ENCODE measurements around the gene AMOTL2.

The AMOTL2 gene

DNA sequence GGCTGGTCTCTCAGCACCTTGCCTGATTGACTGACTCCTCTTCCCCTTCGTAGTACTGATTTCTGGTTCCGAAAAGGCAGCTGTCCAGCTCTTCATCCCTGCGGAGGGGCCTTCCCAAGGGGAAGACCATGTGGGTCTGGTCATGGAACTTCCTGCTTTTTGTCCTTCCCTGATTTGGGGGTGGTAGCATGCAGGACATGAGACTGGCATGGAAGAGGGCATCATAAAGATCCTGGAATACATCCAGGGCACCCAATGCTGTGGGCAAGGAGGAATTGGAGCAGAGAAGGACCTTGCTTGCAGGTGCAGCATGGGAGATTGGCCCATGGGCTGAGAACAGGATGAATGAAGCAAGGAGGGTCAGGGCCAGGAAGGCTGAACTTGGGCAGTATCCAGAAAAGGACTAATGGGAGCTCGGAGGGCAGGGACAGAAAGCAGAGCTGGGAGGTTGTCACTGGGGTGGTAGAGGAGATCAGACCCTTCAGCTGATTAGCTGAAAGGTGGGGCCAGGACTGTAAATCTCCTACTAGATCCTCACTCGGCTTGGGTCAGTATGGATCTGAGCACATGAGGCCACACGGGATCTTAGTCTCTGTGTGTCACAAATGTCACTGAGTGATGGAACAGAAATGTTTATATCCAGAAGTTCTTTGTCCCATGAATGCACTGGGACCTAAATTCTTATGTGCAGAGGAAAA lies 59.5 kb downstream of the AMOTL2 start:
- no peak for TF ChIP-seq FOXP2 (optimal IDR thresholded peaks at IDR 0.05; ENCODE audit: borderline replicate concordance, extremely low read depth, extremely low read length, insufficient read depth)
- TF ChIP-seq, protein P1, sequence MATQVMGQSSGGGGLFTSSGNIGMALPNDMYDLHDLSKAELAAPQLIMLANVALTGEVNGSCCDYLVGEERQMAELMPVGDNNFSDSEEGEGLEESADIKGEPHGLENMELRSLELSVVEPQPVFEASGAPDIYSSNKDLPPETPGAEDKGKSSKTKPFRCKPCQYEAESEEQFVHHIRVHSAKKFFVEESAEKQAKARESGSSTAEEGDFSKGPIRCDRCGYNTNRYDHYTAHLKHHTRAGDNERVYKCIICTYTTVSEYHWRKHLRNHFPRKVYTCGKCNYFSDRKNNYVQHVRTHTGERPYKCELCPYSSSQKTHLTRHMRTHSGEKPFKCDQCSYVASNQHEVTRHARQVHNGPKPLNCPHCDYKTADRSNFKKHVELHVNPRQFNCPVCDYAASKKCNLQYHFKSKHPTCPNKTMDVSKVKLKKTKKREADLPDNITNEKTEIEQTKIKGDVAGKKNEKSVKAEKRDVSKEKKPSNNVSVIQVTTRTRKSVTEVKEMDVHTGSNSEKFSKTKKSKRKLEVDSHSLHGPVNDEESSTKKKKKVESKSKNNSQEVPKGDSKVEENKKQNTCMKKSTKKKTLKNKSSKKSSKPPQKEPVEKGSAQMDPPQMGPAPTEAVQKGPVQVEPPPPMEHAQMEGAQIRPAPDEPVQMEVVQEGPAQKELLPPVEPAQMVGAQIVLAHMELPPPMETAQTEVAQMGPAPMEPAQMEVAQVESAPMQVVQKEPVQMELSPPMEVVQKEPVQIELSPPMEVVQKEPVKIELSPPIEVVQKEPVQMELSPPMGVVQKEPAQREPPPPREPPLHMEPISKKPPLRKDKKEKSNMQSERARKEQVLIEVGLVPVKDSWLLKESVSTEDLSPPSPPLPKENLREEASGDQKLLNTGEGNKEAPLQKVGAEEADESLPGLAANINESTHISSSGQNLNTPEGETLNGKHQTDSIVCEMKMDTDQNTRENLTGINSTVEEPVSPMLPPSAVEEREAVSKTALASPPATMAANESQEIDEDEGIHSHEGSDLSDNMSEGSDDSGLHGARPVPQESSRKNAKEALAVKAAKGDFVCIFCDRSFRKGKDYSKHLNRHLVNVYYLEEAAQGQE (IDR thresholded peaks at IDR 0.05; ENCODE audit: insufficient read depth in 1 of 2, low read depth in 2 of 2, low read length in 2 of 2) = no peak; a peak in 1 of 4 replicates
- TF ChIP-seq TAF1 (IDR thresholded peaks at IDR 0.05; ENCODE audit: borderline replicate concordance, insufficient read depth, low read length) = no peak
- no peak for TF ChIP-seq SIN3A (IDR thresholded peaks at IDR 0.05; ENCODE audit: borderline replicate concordance, insufficient read depth, low read length)
- no peak for TF ChIP-seq POLR2AphosphoS5 (IDR thresholded peaks at IDR 0.05; ENCODE audit: low read depth, low read length)

DNA sequence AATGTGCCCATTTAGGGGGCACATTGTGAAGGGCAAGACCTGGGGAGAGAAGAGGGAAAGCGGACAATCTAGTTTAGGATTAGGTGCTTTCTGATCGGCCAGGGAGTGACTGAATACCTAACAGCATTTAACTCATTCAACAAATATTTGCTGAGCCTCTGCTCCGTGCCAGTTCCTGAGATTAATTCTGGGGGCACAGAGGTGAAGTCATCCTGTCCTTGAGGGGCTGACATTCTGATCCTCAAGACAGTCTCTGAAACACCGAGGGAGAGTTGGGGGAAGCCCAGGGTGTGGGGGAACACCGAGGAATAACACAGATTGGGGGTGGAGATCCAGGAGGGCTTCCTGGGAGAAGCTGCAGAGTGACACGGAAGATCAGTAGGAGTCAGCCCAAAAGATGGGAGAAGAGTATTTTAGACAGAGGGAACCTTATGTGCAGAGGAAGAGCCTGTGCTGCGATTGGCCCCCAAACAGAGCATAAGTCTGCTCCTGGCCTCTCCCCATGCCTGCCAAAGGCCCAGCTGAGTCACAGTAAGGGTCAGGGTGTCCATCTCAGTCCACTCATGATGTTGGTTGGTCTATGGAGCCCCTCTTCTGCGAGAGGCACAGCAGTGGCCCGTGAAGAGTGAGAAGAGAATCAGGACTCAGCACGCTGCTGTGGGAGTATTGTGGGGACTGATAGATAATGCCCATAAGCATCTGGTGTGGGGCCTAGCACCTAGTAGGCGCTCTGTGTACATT lies 60.2 kb downstream of the AMOTL2 start:
- TF ChIP-seq FOXP2 (optimal IDR thresholded peaks at IDR 0.05; ENCODE audit: borderline replicate concordance, extremely low read depth, extremely low read length, insufficient read depth) = no peak
- TF ChIP-seq, protein P1 (IDR thresholded peaks at IDR 0.05; ENCODE audit: insufficient read depth in 1 of 2, low read depth in 2 of 2, low read length in 2 of 2) = no peak
- TF ChIP-seq SIN3A (IDR thresholded peaks at IDR 0.05; ENCODE audit: borderline replicate concordance, insufficient read depth, low read length) = no peak

DNA sequence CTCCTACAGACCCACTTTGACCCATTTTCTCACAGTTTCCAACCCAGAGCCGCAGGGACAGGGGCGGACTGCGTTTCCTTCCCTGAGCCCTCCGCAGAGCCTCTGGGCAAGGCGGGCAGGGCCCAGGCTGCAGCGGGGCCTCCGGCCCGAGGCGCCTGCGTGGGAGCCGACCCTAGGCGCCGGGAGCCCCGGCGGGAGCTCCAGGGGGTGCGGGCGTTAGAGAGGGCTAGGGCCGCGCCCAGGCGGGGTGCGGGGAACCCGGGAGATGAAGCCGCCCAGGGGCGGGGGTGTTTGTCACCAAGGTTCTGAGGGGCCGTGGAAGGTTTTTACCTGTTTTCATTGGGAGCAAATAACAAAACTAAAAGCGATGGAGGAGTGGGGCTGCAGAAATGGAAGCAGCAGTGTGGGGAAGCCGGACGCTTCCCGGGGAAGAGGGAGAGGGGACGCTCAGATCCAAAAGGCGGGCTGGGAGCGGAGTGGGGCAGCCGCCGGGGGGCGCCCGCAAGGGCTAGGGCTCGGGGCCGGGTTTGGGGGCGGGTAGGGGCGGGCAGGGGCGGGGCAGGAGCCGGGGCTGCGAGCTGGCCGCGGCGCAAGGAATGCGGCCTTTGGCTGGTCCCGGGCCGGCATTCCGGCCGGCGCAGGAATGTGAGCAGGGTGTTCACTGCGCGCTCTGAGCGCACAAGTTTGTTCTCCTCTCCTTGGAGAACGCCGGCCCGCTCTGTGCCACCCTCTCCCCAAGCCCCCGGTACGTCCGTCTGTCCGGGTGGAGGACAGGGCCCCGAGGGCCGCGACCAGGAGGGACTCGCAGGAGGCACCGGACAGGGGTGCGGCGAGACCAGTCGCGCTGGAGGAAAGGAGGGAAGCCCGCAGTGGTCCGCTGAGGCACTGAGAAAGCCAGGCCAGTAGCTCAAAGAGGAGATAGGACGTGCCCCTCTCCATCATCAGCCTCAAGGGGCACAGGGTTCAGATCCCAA lies 61.1 kb downstream of the AMOTL2 start:
- TF ChIP-seq POLR2AphosphoS5 (IDR thresholded peaks at IDR 0.05; ENCODE audit: low read depth, low read length) (no peak), FOXP2 (optimal IDR thresholded peaks at IDR 0.05; ENCODE audit: borderline replicate concordance, extremely low read depth, extremely low read length, insufficient read depth) (no peak), TAF1 (IDR thresholded peaks at IDR 0.05; ENCODE audit: borderline replicate concordance, insufficient read depth, low read length) (no peak), SIN3A (IDR thresholded peaks at IDR 0.05; ENCODE audit: borderline replicate concordance, insufficient read depth, low read length) (no peak)
- TF ChIP-seq, protein P1 (IDR thresholded peaks at IDR 0.05; ENCODE audit: insufficient read depth in 1 of 2, low read depth in 2 of 2, low read length in 2 of 2) = no peak

DNA sequence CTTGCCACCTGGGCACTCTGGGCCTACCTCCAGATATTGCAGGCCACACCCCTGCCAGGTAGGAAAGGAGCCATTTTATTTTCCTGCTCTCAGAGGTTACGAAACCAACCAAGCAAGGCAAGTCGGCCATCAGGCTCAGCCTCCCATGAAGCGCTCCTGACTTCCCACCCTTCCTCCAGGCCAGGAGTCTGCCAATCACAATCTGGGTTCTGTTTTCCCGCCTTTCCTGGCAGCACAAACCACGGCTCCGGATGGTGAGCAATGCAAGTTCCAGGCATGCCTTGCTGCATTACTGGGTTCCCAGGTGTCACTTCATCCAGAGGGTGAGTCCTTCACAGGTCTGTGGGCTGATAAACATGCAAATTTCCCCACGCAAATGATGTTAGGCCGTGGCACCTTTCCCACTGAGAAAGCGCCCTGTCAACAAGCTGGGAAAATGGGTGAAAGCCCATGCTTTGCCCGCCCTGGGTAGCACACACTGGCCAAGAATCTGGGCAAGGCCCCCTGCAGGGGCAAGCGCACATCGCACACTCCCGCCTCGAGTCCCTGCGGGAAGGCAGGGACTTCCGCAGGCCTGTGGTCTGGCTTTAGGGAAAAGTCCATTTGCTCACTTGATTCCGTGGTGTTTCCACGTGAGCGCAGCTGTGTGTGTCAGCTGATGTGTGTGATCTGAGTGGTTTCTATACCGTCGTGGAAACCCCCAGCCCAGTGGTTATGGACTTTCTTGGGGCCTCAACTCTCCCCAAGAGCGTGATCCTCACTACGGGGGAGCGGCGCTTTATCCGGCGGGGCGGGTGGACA lies 62.0 kb downstream of the AMOTL2 start:
- TF ChIP-seq SIN3A (IDR thresholded peaks at IDR 0.05; ENCODE audit: borderline replicate concordance, insufficient read depth, low read length) (no peak), POLR2AphosphoS5 (IDR thresholded peaks at IDR 0.05; ENCODE audit: low read depth, low read length) (no peak), TAF1 (IDR thresholded peaks at IDR 0.05; ENCODE audit: borderline replicate concordance, insufficient read depth, low read length) (no peak), FOXP2 (optimal IDR thresholded peaks at IDR 0.05; ENCODE audit: borderline replicate concordance, extremely low read depth, extremely low read length, insufficient read depth) (no peak)
- TF ChIP-seq, protein P1 (IDR thresholded peaks at IDR 0.05; ENCODE audit: insufficient read depth in 1 of 2, low read depth in 2 of 2, low read length in 2 of 2) = no peak

Measured in PFSK-1 (cell line).